K562 (cell line): ENCODE measurements around the gene CXXC1. TPM values are rescaled to one million over a fixed set of nuclear protein-coding genes. Genes with fewer than 3 reads are reported as not detected.

ENCODE experiments used
- ATAC-seq: fragments of 200-7000 bp; cut with Tn5 transposase; 3 replicates; pipeline ENCODE4 v1.9.1; 2020; ENCODE audit warnings: moderate library complexity
- BruUV-seq: library from RNA; stranded (reverse); fragments of 400-500 nt; replicated peaks from 2 replicates; lab custom pipeline; 2021; lab: Mats Ljungman, UMichigan
- CTCF ChIA-PET: fragments of 300-600 bp; formaldehyde crosslinking; extraction: SDS; loops from one replicate; lab custom pipeline; 2021; ENCODE audit warnings: low intra/inter-chr PET ratio; lab: Yijun Ruan, JAX
- POLR2A ChIA-PET: fragments of 300-600, 350-650 bp; sonication (Branson Sonifier 250); formaldehyde crosslinking; extraction: SDS; loops from one replicate; lab custom pipeline; 2021; ENCODE audit warnings: antibody characterized with exemption, inconsistent platforms; lab: Yijun Ruan, JAX
- DNase-seq, 4 experiments: peaks; one replicate each; pipeline versions ENCODE4 v3.0.0 to v3.0.0-alpha.2; 2011 to 2018; ENCODE audit warnings: low spot score in 3 of 4, mixed read lengths in 3 of 4; ENCODE audit errors: extremely low read depth in 1 of 4
- FAIRE-seq: peaks from 2 replicates; lab custom pipeline; 2011; peaks lifted over from hg19 to GRCh38; lab: Jason Lieb, UNC
- H2AFZ ChIP-seq: 2 replicates; pipeline ENCODE4 v1.6.0; 2011; ENCODE audit warnings: low read depth, low read length, control low read depth, inconsistent platforms
- H3K27ac ChIP-seq: fragments of 200-600 bp; 3 replicates; pipeline ENCODE4 v1.8.0; 2011; ENCODE audit warnings: low read depth, mild to moderate bottlenecking, control low read depth, inconsistent platforms, low read length, moderate library complexity, mixed read lengths; ENCODE audit errors: extremely low read depth
- H3K27me3 ChIP-seq, 2 experiments: fragments of 300-600 bp in 1 of 2; 2 replicates in 1 of 2; 3 replicates in 1 of 2; pipeline versions ENCODE4 v1.6.0 to v1.8.0; 2011; ENCODE audit warnings: inconsistent platforms in 2 of 2, low read length in 2 of 2, mild to moderate bottlenecking in 1 of 2, mixed read lengths in 1 of 2, moderate library complexity in 1 of 2; ENCODE audit not compliant: control insufficient read depth in 2 of 2, insufficient read depth in 2 of 2
- H3K36me3 ChIP-seq: fragments of 300-600 bp; 3 replicates; pipeline ENCODE4 v1.8.0; 2011; ENCODE audit warnings: mild to moderate bottlenecking, low read length, inconsistent platforms; ENCODE audit not compliant: control insufficient read depth, insufficient read depth
- H3K4me1 ChIP-seq, 2 experiments: fragments of 200-600 bp in 1 of 2; replicated peaks in 1 of 2; 2 replicates in 1 of 2; 3 replicates in 1 of 2; pipeline versions ENCODE4 v1.5.1 to v1.8.0; 2011; ENCODE audit warnings: inconsistent platforms in 2 of 2, low read length in 2 of 2, mild to moderate bottlenecking in 1 of 2, mixed read lengths in 1 of 2, moderate library complexity in 1 of 2; ENCODE audit not compliant: control insufficient read depth in 2 of 2, insufficient read depth in 2 of 2
- H3K4me2 ChIP-seq: 2 replicates; pipeline ENCODE4 v1.6.1; 2011; ENCODE audit warnings: low read length, control low read depth, inconsistent platforms, mixed read lengths; ENCODE audit not compliant: insufficient read depth
- H3K4me3 ChIP-seq: fragments of 200-600 bp; sonication (generic), shearing (Covaris generic); 2 replicates; pipeline ENCODE4 v1.5.1; 2016; ENCODE audit warnings: control low read depth, inconsistent platforms
- H3K79me2 ChIP-seq: fragments of 200-600 bp; 3 replicates; pipeline ENCODE4 v1.8.0; 2011; ENCODE audit warnings: low read length, inconsistent platforms; ENCODE audit not compliant: control insufficient read depth, insufficient read depth
- H3K9ac ChIP-seq, 2 experiments: 2 replicates each; pipeline versions ENCODE4 v1.6.0 to v1.6.1; 2011; ENCODE audit warnings: low read depth in 2 of 2, low read length in 2 of 2, control low read depth in 1 of 2, inconsistent platforms in 1 of 2, mild to moderate bottlenecking in 1 of 2, mixed read lengths in 1 of 2; ENCODE audit not compliant: insufficient read depth in 1 of 2
- H3K9me1 ChIP-seq: one replicate; pipeline ENCODE4 v1.6.0; 2011; ENCODE audit warnings: inconsistent platforms, mild to moderate bottlenecking, low read length, moderate library complexity; ENCODE audit not compliant: control insufficient read depth, insufficient read depth
- H3K9me3 ChIP-seq: replicated peaks from 2 replicates; pipeline ENCODE4 v1.5.1; 2011; ENCODE audit warnings: low read depth, low read length, inconsistent platforms; ENCODE audit not compliant: control insufficient read depth, insufficient read depth
- H4K20me1 ChIP-seq: replicated peaks from 2 replicates; pipeline ENCODE4 v1.6.1; 2011; ENCODE audit warnings: low read length, inconsistent platforms, mixed read lengths; ENCODE audit not compliant: control insufficient read depth, insufficient read depth
- FOXP1 ChIP-seq: sonication (generic); formaldehyde crosslinking; IDR thresholded peaks from 2 replicates; pipeline ENCODE4 v1.8.0; 2022; ENCODE audit warnings: mild to moderate bottlenecking, missing genetic modification reagents
- GTF2F1 ChIP-seq: IDR thresholded peaks from 2 replicates; pipeline ENCODE4 v1.6.1; 2011; ENCODE audit warnings: low read depth, low read length, improper control_type of control experiment
- MYC ChIP-seq, 2 experiments: fragments of 250-450 bp in 1 of 2; sonication (Bioruptor Pico) in 1 of 2; IDR thresholded peaks; 2 replicates each; pipeline versions ENCODE4 v1.5.1 to v1.6.1; 2012 to 2021; ENCODE audit warnings: low read depth in 2 of 2, borderline replicate concordance in 1 of 2, improper control_type of control experiment in 1 of 2, low read length in 1 of 2, mild to moderate bottlenecking in 1 of 2, moderate library complexity in 1 of 2
- NFE2 ChIP-seq: IDR thresholded peaks from 2 replicates; pipeline ENCODE4 v1.6.1; 2014; ENCODE audit warnings: antibody characterized with exemption, low read depth
- ZBTB1 ChIP-seq: sonication (generic); formaldehyde crosslinking; IDR thresholded peaks from 2 replicates; pipeline ENCODE4 v1.8.1; 2023; ENCODE audit warnings: missing genetic modification reagents, low read depth, mild to moderate bottlenecking, borderline replicate concordance
- ZKSCAN8 ChIP-seq: fragments of 200-800 bp; sonication (Bioruptor generic); IDR thresholded peaks from 2 replicates; pipeline ENCODE4 v1.6.1; 2016; ENCODE audit warnings: missing genetic modification characterization, missing compliant biosample characterization
- WGBS: fragments of 100-300 bp; shearing (Covaris generic); methylation state at CpG from one replicate; pipeline ENCODE4 v1.1.6; 2016; ENCODE audit warnings: low coverage, mixed read lengths; ENCODE audit not compliant: insufficient coverage; ENCODE audit errors: missing lambda C conversion rate; 5-methylcytosine and 5-hydroxymethylcytosine counted together
- in situ Hi-C: fragments of 300-500 bp; cut with MboI; formaldehyde crosslinking; loops from 4 replicates; pipeline ENCODE4 v1.15.0; 2018; ENCODE audit warnings: inconsistent platforms, mixed read lengths
- intact Hi-C: fragments of 100-400 bp; cut with micrococcal nuclease; formaldehyde crosslinking; loops from 2 replicates; pipeline ENCODE4 v1.14.2; 2022
- polyA plus RNA-seq, 8 experiments: library from polyadenylated mRNA; depleted of rRNA in 4 of 8; stranded (reverse) in 5 of 8; unstranded in 3 of 8; fragments of >200 nt; fragmentation: Nextera tagmentation in 2 of 8; fragmentation: Illumina TruSeq in 1 of 8; extraction: Ambion mirVana in 2 of 8; extraction: Trizol in 1 of 8; gene quantifications; 2 replicates each; pipeline versions ENCODE4 v1.2.1 to v1.2.3, GENCODE V29; 2011 to 2014; ENCODE audit warnings: inconsistent platforms in 1 of 8, missing spikeins in 1 of 8
- total RNA-seq, 7 experiments: library from RNA; depleted of rRNA in 6 of 7; stranded (reverse); fragments of >200 nt in 6 of 7; fragmentation: Illumina TruSeq in 2 of 7; extraction: Trizol in 2 of 7; gene quantifications; 2 replicates each; pipeline versions ENCODE4 v1.2.1 to v1.2.3, GENCODE V29; 2011 to 2021; ENCODE audit warnings: low replicate concordance in 1 of 7
- TF ChIP-seq, protein P1 (sequence below): sonication (generic); formaldehyde crosslinking; IDR thresholded peaks from 2 replicates; pipeline ENCODE4 v1.8.0; 2022; ENCODE audit warnings: mild to moderate bottlenecking, missing genetic modification reagents

CXXC1 gene
- total and polyA plus RNA-seq, 9 of the 15 experiments (the other 6 are each of a cell fraction or from before 2014, with no cell fraction given): 3.4 to 81.0 (median 34.1) TPM

DNA sequence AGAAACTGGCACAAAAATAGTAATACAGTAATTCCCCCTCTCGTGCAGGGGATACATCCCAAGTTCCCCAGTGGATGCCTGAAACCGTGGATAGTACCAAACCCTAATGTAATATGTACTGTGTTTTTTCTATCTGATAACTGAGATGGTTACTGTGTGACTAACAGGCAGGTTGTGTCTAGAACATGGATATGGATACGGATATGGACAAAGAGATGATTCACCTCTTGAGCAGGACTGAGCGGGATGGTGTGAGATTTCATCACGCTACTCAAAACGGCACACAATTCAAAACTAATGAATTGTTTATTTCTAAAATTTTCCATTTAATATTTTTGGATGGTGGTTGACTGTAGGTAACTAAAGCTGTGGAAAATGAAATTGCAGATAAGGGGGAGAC lies 9.6 kb downstream of the CXXC1 start:
- H3K4me2 ChIP-seq: no peak overlapping the region
- DNase-seq (no peak), FAIRE-seq (no peak), ATAC-seq (no peak)
- CTCF ChIA-PET: no interaction called here
- no peaks in the 10 kb centered on the region for H3K9me3 ChIP-seq
- H3K9ac ChIP-seq: no peak overlapping the region
- no TSS peak for BruUV-seq
- H3K79me2 ChIP-seq: peaks cover 33% of the 10 kb centered on the region
- peaks cover 2% of the 10 kb centered on the region; the same call in 1 of the 2 replicates for H4K20me1 ChIP-seq
- H3K27ac ChIP-seq: no peak overlapping the region
- H2AFZ ChIP-seq: no peak overlapping the region
- 89% methylated on average over 6 of the region's 6 CpGs for WGBS
- POLR2A ChIA-PET: no interaction called here
- in situ Hi-C loops: no loop called here
- peaks cover 80% of the 10 kb centered on the region; the same call in 2 of the 3 replicates for H3K36me3 ChIP-seq
- TF ChIP-seq ZBTB1: no peak
- TF ChIP-seq MYC (IDR thresholded peaks at IDR 0.05; ENCODE audit: low read depth, low read length): no peak
- no peak for TF ChIP-seq MYC (CRISPR knock-in tag; IDR thresholded peaks at IDR 0.05; ENCODE audit: borderline replicate concordance, low read depth)
- no peak for TF ChIP-seq GTF2F1
- TF ChIP-seq FOXP1 (CRISPR knock-in tag): no peak
- no peaks in the 10 kb centered on the region for H3K9me1 ChIP-seq
- no peak overlapping the region for H3K4me3 ChIP-seq
- H3K4me1 ChIP-seq: peaks cover 4 to 25% of the 10 kb centered on the region in 2 experiments; a peak in 3 of 5 replicates
- intact Hi-C loops: no loop called here
- no peaks in the 10 kb centered on the region for H3K27me3 ChIP-seq

DNA sequence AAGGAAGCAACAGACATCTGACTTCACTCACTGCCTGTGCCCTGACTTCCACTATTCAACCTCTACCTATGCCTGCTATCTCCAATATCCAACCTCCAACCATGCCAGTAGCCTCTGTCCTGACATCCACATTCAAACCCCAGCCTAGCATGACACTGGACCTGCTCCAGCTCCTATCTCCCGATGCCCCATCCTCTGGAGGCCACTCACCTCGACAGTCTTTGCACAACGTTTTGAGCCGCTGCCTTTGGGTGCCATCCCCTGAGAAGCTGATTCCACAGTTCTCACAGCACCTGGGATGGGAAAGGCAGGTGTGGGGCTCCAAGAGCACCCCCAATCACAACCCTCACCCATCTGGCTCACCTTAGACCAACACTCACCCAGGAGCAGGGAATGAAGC lies 11.0 kb downstream of the CXXC1 start:
- ChIA-PET POLR2A (no interaction called here), CTCF (no interaction called here)
- Histone ChIP-seq H3K4me2 (no peak overlapping the region), H3K27me3 (no peaks in the 10 kb centered on the region), H3K36me3 (peaks cover 83% of the 10 kb centered on the region; the same call in 2 of the 3 replicates), H3K79me2 (peaks cover 33% of the 10 kb centered on the region), H3K4me1 (peaks cover 4 to 11% of the 10 kb centered on the region in 2 experiments; a peak in 3 of 5 replicates), H3K9me3 (no peaks in the 10 kb centered on the region), H3K9ac (no peak overlapping the region), H3K4me3 (no peak overlapping the region), H2AFZ (no peak overlapping the region), H3K27ac (no peak overlapping the region), H4K20me1 (peaks cover 2% of the 10 kb centered on the region; the same call in 1 of the 2 replicates), H3K9me1 (no peaks in the 10 kb centered on the region)
- TF ChIP-seq NFE2 (no peak), ZKSCAN8 (CRISPR knock-in tag) (no peak)
- TF ChIP-seq, protein P1, sequence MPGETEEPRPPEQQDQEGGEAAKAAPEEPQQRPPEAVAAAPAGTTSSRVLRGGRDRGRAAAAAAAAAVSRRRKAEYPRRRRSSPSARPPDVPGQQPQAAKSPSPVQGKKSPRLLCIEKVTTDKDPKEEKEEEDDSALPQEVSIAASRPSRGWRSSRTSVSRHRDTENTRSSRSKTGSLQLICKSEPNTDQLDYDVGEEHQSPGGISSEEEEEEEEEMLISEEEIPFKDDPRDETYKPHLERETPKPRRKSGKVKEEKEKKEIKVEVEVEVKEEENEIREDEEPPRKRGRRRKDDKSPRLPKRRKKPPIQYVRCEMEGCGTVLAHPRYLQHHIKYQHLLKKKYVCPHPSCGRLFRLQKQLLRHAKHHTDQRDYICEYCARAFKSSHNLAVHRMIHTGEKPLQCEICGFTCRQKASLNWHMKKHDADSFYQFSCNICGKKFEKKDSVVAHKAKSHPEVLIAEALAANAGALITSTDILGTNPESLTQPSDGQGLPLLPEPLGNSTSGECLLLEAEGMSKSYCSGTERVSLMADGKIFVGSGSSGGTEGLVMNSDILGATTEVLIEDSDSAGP: no peak
- DNase-seq: no peak
- WGBS: 60% methylated on average over 1 of the region's 4 CpGs
- no peak for ATAC-seq
- intact Hi-C loops (no loop called here), in situ Hi-C loops (no loop called here)
- no peak for FAIRE-seq
- no TSS peak for BruUV-seq
